Neural crest cell (in vitro differentiated cells): ENCODE results near the gene DMBX1. TPM values are rescaled to one million over a fixed set of nuclear protein-coding genes. Genes with fewer than 3 reads are reported as not detected.

Experiments used
- DNase-seq: peaks from one replicate; pipeline ENCODE4 v3.0.0; 2021; ENCODE audit warnings: low read depth, mixed read lengths, low spot score
- H3K27ac Mint-ChIP-seq: one replicate; pipeline ENCODE4 v1.8.0; 2021; ENCODE audit warnings: mild to moderate bottlenecking, mixed read lengths; ENCODE audit not compliant: unreplicated experiment
- H3K27me3 Mint-ChIP-seq: 2 replicates; pipeline ENCODE4 v1.8.0; 2021; ENCODE audit warnings: low read depth, mild to moderate bottlenecking, mixed read lengths
- H3K36me3 Mint-ChIP-seq: 2 replicates; pipeline ENCODE4 v1.8.0; 2021; ENCODE audit warnings: low read depth, mild to moderate bottlenecking, mixed read lengths
- H3K4me1 Mint-ChIP-seq: 2 replicates; pipeline ENCODE4 v1.8.0; 2021; ENCODE audit warnings: mixed read lengths
- H3K4me3 Mint-ChIP-seq: one replicate; pipeline ENCODE4 v1.8.0; 2021; ENCODE audit warnings: mild to moderate bottlenecking, mixed read lengths
- H3K9me3 Mint-ChIP-seq: 2 replicates; pipeline ENCODE4 v1.8.0; 2021; ENCODE audit warnings: mixed read lengths
- CTCF ChIP-seq: fragments of 200-600 bp; sonication (generic); conservative IDR thresholded peaks from 2 replicates; pipeline ENCODE4 v1.5.0; 2021; ENCODE audit warnings: antibody characterized with exemption, mild to moderate bottlenecking
- total RNA-seq: library from RNA; stranded (reverse); gene quantifications from 2 replicates; pipeline ENCODE4 v1.2.1, GENCODE V29; 2021

DMBX1 gene
- total RNA-seq, 1 donor from 2014 or later = not detected

- Mint-ChIP-seq H3K9me3 (no peaks in the 10 kb centered on the region), H3K36me3 (no peaks in the 10 kb centered on the region), H3K4me1 (peaks cover 12% of the 10 kb centered on the region), H3K27me3 (peaks cover 95% of the 10 kb centered on the region), H3K27ac (no peak overlapping the region), H3K4me3 (no peak overlapping the region)
- no peak for DNase-seq
- TF ChIP-seq CTCF = no peak
These were observed 39.5 kb upstream of the DMBX1 start for GRCh38 chr1:46450160-46450517.

- no peak for TF ChIP-seq CTCF
- DNase-seq = no peak
- no peaks in the 10 kb centered on the region for H3K36me3 Mint-ChIP-seq
- peaks cover 80% of the 10 kb centered on the region for H3K27me3 Mint-ChIP-seq
- no peaks in the 10 kb centered on the region for H3K9me3 Mint-ChIP-seq
- H3K4me1 Mint-ChIP-seq = peaks cover 8% of the 10 kb centered on the region
- no peak overlapping the region for H3K4me3 Mint-ChIP-seq
- H3K27ac Mint-ChIP-seq = no peak overlapping the region
These were observed 37.4 kb upstream of the DMBX1 start for GRCh38 chr1:46451948-46452930.

- H3K27ac Mint-ChIP-seq = no peak overlapping the region
- H3K4me1 Mint-ChIP-seq = peaks cover 8% of the 10 kb centered on the region
These were observed 36.7 kb upstream of the DMBX1 start for GRCh38 chr1:46452931-46453325.

GRCh38 chr1:46453449-46453848 lies 36.2 kb upstream of the DMBX1 start:
- Mint-ChIP-seq H3K36me3 (no peaks in the 10 kb centered on the region), H3K9me3 (no peaks in the 10 kb centered on the region), H3K4me1 (peaks cover 4% of the 10 kb centered on the region), H3K27me3 (peaks cover 69% of the 10 kb centered on the region), H3K27ac (no peak overlapping the region), H3K4me3 (no peak overlapping the region)
- DNase-seq = no peak
- no peak for TF ChIP-seq CTCF

More at GRCh38 chr1:46452931-46453325, 36.7 kb upstream of the DMBX1 start:
- H3K36me3 Mint-ChIP-seq = no peaks in the 10 kb centered on the region
- TF ChIP-seq CTCF = no peak
- no peaks in the 10 kb centered on the region for H3K9me3 Mint-ChIP-seq
- DNase-seq = no peak
- no peak overlapping the region for H3K4me3 Mint-ChIP-seq
- H3K27me3 Mint-ChIP-seq = peaks cover 73% of the 10 kb centered on the region

GRCh38 chr1:46455951-46456350 lies 33.7 kb upstream of the DMBX1 start:
- no peak for TF ChIP-seq CTCF
- DNase-seq = no peak
- peaks cover 4% of the 10 kb centered on the region for H3K4me1 Mint-ChIP-seq
- H3K27ac Mint-ChIP-seq = no peak overlapping the region
- H3K36me3 Mint-ChIP-seq = no peaks in the 10 kb centered on the region
- H3K9me3 Mint-ChIP-seq = no peaks in the 10 kb centered on the region
- no peak overlapping the region for H3K4me3 Mint-ChIP-seq
- H3K27me3 Mint-ChIP-seq = peaks cover 58% of the 10 kb centered on the region
